IMR-90 (cell line): ENCODE measurements around the gene IRAK2. TPM values are rescaled to one million over a fixed set of nuclear protein-coding genes. Genes with fewer than 3 reads are reported as not detected.

Source experiments
- CEBPB ChIP-seq: IDR thresholded peaks from 2 replicates; pipeline ENCODE4 v1.6.1; 2012; ENCODE audit warnings: low read depth, low read length, improper control_type of control experiment
- FOS ChIP-seq: fragments of 150-350 bp; IDR thresholded peaks from 2 replicates; pipeline ENCODE4 v1.6.1; 2016; ENCODE audit warnings: low read depth, low read length
- MAFK ChIP-seq: IDR thresholded peaks from 2 replicates; pipeline ENCODE4 v1.6.1; 2012; ENCODE audit warnings: low read depth, low read length, improper control_type of control experiment
- MAZ ChIP-seq: IDR thresholded peaks from 2 replicates; pipeline ENCODE4 v1.6.1; 2012; ENCODE audit warnings: low read depth, mild to moderate bottlenecking, low read length, improper control_type of control experiment, moderate library complexity, borderline replicate concordance
- NFE2L2 ChIP-seq: fragments of 150-350 bp; IDR thresholded peaks from 2 replicates; pipeline ENCODE4 v1.6.1; 2016; ENCODE audit warnings: low read depth, mild to moderate bottlenecking, low read length
- RFX5 ChIP-seq: IDR thresholded peaks from 2 replicates; pipeline ENCODE4 v1.8.0; 2012; ENCODE audit warnings: low read depth, mild to moderate bottlenecking, low read length, moderate library complexity
- polyA plus RNA-seq, 3 experiments: library from polyadenylated mRNA; depleted of rRNA; stranded (reverse); fragments of >200 nt; gene quantifications; 2 replicates each; pipeline ENCODE4 v1.2.3, GENCODE V29; 2012; ENCODE audit warnings: low replicate concordance in 1 of 3
- total RNA-seq: library from RNA; depleted of rRNA; stranded (reverse); fragments of >200 nt; gene quantifications from 2 replicates; pipeline ENCODE4 v1.2.3, GENCODE V29; 2012
- TF ChIP-seq, protein P1 (sequence below): fragments of 150-350 bp; IDR thresholded peaks from 2 replicates; pipeline ENCODE4 v1.6.1; 2016; ENCODE audit warnings: low read depth, mild to moderate bottlenecking, low read length, moderate library complexity, borderline replicate concordance

The IRAK2 gene
- total and polyA plus RNA-seq, 2 of the 4 experiments (the other 2 are of a cell fraction) = 6.9 to 8.1 TPM

DNA sequence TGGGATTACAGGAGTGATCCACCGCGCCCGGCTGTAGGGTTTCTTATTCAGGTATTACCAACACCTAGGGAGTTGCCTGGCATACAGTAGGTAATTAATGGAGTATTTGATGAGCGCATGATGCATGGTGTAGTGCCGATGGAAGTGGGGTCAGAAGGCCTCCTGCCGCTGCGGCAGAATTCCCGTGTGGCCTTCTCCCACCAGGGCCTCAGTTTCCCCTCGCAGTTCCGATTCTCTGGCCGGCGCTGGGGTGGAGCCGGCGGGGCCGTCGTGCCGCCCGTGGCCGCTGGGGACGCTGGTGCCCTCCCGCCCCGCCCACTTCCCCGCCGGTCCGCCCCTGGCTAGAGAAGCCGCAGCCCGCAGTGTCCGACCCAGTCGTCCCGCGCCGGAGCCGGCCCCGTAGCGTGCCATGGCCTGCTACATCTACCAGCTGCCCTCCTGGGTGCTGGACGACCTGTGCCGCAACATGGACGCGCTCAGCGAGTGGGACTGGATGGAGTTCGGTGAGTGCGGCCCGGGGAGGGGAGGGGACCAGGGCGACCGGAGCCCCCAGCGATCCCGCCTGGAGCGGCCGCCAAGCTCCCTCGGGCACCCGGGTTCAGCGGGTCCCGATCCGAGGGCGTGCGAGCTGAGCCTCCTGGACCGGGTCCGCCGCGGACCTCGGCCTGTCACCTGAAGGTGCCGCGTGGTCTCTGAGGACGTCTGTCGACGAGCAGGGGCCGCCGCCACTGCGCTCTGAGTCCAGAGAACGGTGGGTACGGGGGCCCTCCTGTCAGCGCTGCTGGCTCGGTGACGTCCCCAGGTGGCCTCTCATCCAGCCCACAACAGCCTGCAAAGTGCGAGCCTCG lies at the start of gene IRAK2 (continued):
- TF ChIP-seq, protein P1, sequence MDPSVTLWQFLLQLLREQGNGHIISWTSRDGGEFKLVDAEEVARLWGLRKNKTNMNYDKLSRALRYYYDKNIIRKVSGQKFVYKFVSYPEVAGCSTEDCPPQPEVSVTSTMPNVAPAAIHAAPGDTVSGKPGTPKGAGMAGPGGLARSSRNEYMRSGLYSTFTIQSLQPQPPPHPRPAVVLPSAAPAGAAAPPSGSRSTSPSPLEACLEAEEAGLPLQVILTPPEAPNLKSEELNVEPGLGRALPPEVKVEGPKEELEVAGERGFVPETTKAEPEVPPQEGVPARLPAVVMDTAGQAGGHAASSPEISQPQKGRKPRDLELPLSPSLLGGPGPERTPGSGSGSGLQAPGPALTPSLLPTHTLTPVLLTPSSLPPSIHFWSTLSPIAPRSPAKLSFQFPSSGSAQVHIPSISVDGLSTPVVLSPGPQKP = no peak
- no peak for TF ChIP-seq FOS
- TF ChIP-seq CEBPB = no peak
- TF ChIP-seq NFE2L2 = no peak
- 0 out of 2 replicates have a peak, but pooled peaks have one; percentile 13 for TF ChIP-seq MAZ
- TF ChIP-seq MAFK = no peak
- TF ChIP-seq RFX5 = no peak
